PC-9 (cell line): Measurements from ENCODE around the gene SYTL2.

ENCODE experiments used
- EZH2 ChIP-seq: fragments of 200-600 bp; sonication (generic); IDR thresholded peaks from 2 replicates; pipeline ENCODE4 v1.8.0; 2017; ENCODE audit warnings: antibody characterized with exemption, low read depth
- TF ChIP-seq, protein P1 (sequence below): fragments of 200-600 bp; sonication (generic); conservative IDR thresholded peaks from 2 replicates; pipeline ENCODE4 v1.6.1; 2017; ENCODE audit warnings: mixed run types, antibody characterized with exemption, mild to moderate bottlenecking, moderate library complexity

DNA sequence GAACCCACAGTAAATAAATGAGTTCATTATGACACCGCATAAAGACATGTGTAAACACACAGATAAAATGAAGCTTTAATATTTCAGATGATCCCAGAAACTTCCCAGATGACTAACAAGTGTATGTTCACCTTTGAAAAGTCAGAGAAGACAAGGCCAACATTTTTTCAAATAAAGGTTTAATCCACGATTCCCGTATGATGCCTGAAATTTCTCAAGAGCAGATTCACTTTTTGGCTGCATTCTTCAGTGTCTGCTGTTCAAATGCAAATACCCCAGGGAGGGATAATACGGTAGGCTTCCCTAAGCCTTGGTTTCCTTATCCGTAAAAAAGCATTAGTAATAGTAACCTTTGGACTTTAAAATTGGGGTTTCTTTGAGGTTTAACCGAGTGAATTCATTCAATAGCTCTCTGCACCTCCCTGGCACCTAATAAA is 62.5 kb downstream of the SYTL2 start:
- TF ChIP-seq, protein P1, sequence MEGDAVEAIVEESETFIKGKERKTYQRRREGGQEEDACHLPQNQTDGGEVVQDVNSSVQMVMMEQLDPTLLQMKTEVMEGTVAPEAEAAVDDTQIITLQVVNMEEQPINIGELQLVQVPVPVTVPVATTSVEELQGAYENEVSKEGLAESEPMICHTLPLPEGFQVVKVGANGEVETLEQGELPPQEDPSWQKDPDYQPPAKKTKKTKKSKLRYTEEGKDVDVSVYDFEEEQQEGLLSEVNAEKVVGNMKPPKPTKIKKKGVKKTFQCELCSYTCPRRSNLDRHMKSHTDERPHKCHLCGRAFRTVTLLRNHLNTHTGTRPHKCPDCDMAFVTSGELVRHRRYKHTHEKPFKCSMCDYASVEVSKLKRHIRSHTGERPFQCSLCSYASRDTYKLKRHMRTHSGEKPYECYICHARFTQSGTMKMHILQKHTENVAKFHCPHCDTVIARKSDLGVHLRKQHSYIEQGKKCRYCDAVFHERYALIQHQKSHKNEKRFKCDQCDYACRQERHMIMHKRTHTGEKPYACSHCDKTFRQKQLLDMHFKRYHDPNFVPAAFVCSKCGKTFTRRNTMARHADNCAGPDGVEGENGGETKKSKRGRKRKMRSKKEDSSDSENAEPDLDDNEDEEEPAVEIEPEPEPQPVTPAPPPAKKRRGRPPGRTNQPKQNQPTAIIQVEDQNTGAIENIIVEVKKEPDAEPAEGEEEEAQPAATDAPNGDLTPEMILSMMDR: no peak
- TF ChIP-seq EZH2: no peak
